Spleen (tissue), 11 donors: ENCODE data around the gene GRM1. TPM values are rescaled to one million over a fixed set of nuclear protein-coding genes. Genes with fewer than 3 reads are reported as not detected.

Source experiments
- DNase-seq: peaks from one replicate; pipeline ENCODE4 v3.0.0-alpha.2; 2020
- H3K27ac ChIP-seq, 8 donors: fragments of 200-600 bp; sonication (generic) in 7 of 8; 1 replicate in 4 of 8; 2 replicates in 4 of 8; pipeline versions ENCODE4 v1.5.0 to v1.8.0; 2016 to 2021; ENCODE audit warnings: inconsistent platforms in 4 of 8, mild to moderate bottlenecking in 4 of 8, moderate library complexity in 1 of 8
- H3K27me3 ChIP-seq, 7 donors: fragments of 200-600 bp; sonication (generic) in 6 of 7; replicated peaks in 1 of 7; 1 replicate in 4 of 7; 2 replicates in 3 of 7; pipeline versions ENCODE4 v1.5.0 to v1.8.0; 2016 to 2021; ENCODE audit warnings: inconsistent platforms in 3 of 7, mild to moderate bottlenecking in 1 of 7
- H3K36me3 ChIP-seq, 6 donors: fragments of 200-600 bp; sonication (generic) in 5 of 6; 1 replicate in 4 of 6; 2 replicates in 2 of 6; pipeline versions ENCODE4 v1.5.0 to v1.8.0; 2016 to 2021; ENCODE audit warnings: inconsistent platforms in 2 of 6
- H3K4me1 ChIP-seq, 6 donors: fragments of 200-600 bp; sonication (generic) in 5 of 6; 1 replicate in 3 of 6; 2 replicates in 3 of 6; pipeline versions ENCODE4 v1.5.0 to v1.8.0; 2016 to 2021; ENCODE audit warnings: inconsistent platforms in 3 of 6
- H3K4me3 ChIP-seq, 8 donors: fragments of 200-600 bp; sonication (generic) in 7 of 8; 1 replicate in 4 of 8; 2 replicates in 4 of 8; pipeline versions ENCODE4 v1.5.0 to v1.8.0; 2016 to 2021; ENCODE audit warnings: inconsistent platforms in 4 of 8, mild to moderate bottlenecking in 4 of 8, moderate library complexity in 2 of 8
- H3K9me3 ChIP-seq, 8 donors: fragments of 200-600 bp; sonication (generic) in 7 of 8; 1 replicate in 4 of 8; 2 replicates in 4 of 8; pipeline versions ENCODE4 v1.5.0 to v1.8.0; 2016 to 2021; ENCODE audit warnings: inconsistent platforms in 4 of 8
- CTCF ChIP-seq, 11 experiments: fragments of 200-600 bp in 7 of 11; fragments of 450-650 bp in 4 of 11; sonication (generic) in 4 of 11; IDR thresholded peaks in 8 of 11; conservative IDR thresholded peaks in 3 of 11; 1 replicate in 7 of 11; 2 replicates in 4 of 11; pipeline versions ENCODE4 v1.4.0 to v1.8.0; 2016 to 2021; ENCODE audit warnings: antibody characterized with exemption in 11 of 11, inconsistent platforms in 4 of 11, mild to moderate bottlenecking in 1 of 11
- POLR2A ChIP-seq, 3 donors: fragments of 450-650 bp; IDR thresholded peaks; one replicate each; pipeline ENCODE4 v1.5.1; 2017; ENCODE audit warnings: antibody characterized with exemption in 3 of 3, mild to moderate bottlenecking in 1 of 3
- POLR2AphosphoS5 ChIP-seq, 3 donors: sonication (generic); formaldehyde crosslinking; IDR thresholded peaks; one replicate each; pipeline ENCODE4 v1.5.1; 2017; ENCODE audit warnings: antibody characterized with exemption in 3 of 3
- whole genome bisulfite sequencing, 5 donors: extraction: QIAGEN DNeasy Blood & Tissue Kit in 3 of 5; methylation state at CpG; one replicate each; pipeline versions ENCODE4 v1.1.5 to v1.1.7; 2013 to 2018; 5-methylcytosine and 5-hydroxymethylcytosine counted together
- intact Hi-C: fragments of 100-400 bp; cut with DNase I; formaldehyde crosslinking; loops from one replicate; pipeline ENCODE4 v1.15.0; 2023; ENCODE audit warnings: low total_unique reads
- polyA plus RNA-seq, 3 donors: library from polyadenylated mRNA; stranded (reverse); fragments of 200-250 nt; gene quantifications; one replicate each; pipeline ENCODE4 v1.2.1, GENCODE V29; 2013
- total RNA-seq, 7 donors: library from RNA; depleted of rRNA in 3 of 7; stranded (reverse); fragments of >200 nt in 3 of 7; fragmentation: NEBNext Ultra II Directional in 4 of 7; extraction: Animal tissue kit (Norgen Biotek cat#: 25700) in 4 of 7; gene quantifications; one replicate each; pipeline versions ENCODE4 v1.1.0 to v1.2.1, GENCODE V29; 2016 to 2021
- donor health status: healthy with polysubstance abuse.
- donor health status: DM: no; HTN: no; CAD: no; lungs with moderate emphysema.
- donor health status: DM: no; HTN: no; CAD: no.
- donor health status: Bipolar disorder and iron deficiency.
- donor health status: healthy.
- donor health status: DM: no; HTN: no; CAD: no.
- donor health status: DM: yes; HTN: yes; CAD: no.

Gene GRM1
- total and polyA plus RNA-seq, 10 donors, result under 0.01 to 0.19 (median 0.09) TPM; not detected in 3

DNA sequence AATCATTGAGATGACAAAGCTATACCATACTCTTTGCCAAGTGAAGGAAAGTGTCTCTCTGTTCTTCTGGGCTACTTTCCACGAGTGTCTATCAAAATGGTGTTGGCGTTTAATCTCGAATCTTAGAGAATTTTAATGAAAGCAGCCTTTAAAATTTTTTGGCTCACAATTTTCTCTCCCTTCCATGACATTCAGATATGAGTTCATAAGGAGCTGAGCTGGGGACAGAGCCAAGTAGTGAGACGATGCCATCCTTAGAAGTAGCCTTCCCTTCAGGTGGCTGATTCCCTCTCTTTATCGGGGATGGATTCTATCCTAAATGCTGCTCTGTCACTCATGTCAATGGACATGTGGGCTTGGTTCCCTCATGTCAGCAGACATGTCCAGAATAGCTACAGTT lies 132.8 kb downstream of the GRM1 start:
- no peaks in the 10 kb centered on the region for H3K4me1 ChIP-seq
- WGBS, 5 donors, result 81 to 91% (median 83%) methylated on average over 5 of the region's 5 CpGs
- no peak overlapping the region for H3K4me3 ChIP-seq
- no peak for DNase-seq
- TF ChIP-seq POLR2A (IDR thresholded peaks at IDR 0.05) (no peak), POLR2AphosphoS5 (IDR thresholded peaks at IDR 0.05) (no peak), CTCF (IDR thresholded peaks at IDR 0.05 in 8 of 11, conservative IDR thresholded peaks at IDR 0.05 in 3 of 11) (no peak)
- no peaks in the 10 kb centered on the region for H3K9me3 ChIP-seq
- H3K27ac ChIP-seq, result no peak overlapping the region
- H3K36me3 ChIP-seq, result no peaks in the 10 kb centered on the region
- no peaks in the 10 kb centered on the region for H3K27me3 ChIP-seq
- intact Hi-C loops, result no loop called here

DNA sequence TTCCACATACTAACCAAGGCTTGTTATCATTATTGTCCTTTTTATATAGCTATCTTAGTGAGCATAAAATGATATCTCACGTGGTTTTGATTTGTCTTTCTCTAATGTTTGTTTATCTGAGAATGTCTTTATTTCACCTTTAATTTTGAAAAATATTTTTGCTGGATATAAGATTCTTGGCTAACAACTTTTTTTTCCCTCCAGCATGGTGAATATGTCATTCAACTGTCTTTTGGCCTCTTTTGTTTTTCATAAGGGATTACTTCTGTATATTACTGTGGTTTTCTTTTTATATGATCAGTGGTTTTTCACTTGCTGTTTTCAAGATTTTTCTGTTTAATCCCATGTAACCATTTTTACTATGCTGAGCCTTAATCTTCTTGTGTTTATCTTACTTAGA lies 141.0 kb downstream of the GRM1 start:
- intact Hi-C loops, result no loop called here
- H3K9me3 ChIP-seq, result peaks cover 7 to 25% (median 19%) of the 10 kb centered on the region in 8 donors
- no peaks in the 10 kb centered on the region for H3K36me3 ChIP-seq
- DNase-seq, result no peak
- no peaks in the 10 kb centered on the region for H3K4me1 ChIP-seq
- 77 to 96% (median 82%) methylated on average over 1 of the region's 1 CpG for WGBS, 5 donors
- H3K27ac ChIP-seq, result no peak overlapping the region
- H3K4me3 ChIP-seq, result no peak overlapping the region
- H3K27me3 ChIP-seq, result no peaks in the 10 kb centered on the region
- TF ChIP-seq POLR2A (IDR thresholded peaks at IDR 0.05), result no peak
- TF ChIP-seq POLR2AphosphoS5 (IDR thresholded peaks at IDR 0.05), result no peak

- no peak overlapping the region for H3K4me3 ChIP-seq
- no peak for DNase-seq
- intact Hi-C loops, result no loop called here
- TF ChIP-seq POLR2AphosphoS5 (IDR thresholded peaks at IDR 0.05) (no peak), POLR2A (IDR thresholded peaks at IDR 0.05) (no peak)
- H3K9me3 ChIP-seq, result no peaks in the 10 kb centered on the region
- WGBS, 5 donors, result 91 to 98% (median 97%) methylated on average over 1 of the region's 1 CpG
- no peaks in the 10 kb centered on the region for H3K36me3 ChIP-seq
- no peaks in the 10 kb centered on the region for H3K27me3 ChIP-seq
- H3K4me1 ChIP-seq, result no peaks in the 10 kb centered on the region
- no peak overlapping the region for H3K27ac ChIP-seq
Measured at GRCh38 chr6:146177785-146178184, 148.9 kb downstream of the GRM1 start.

DNA sequence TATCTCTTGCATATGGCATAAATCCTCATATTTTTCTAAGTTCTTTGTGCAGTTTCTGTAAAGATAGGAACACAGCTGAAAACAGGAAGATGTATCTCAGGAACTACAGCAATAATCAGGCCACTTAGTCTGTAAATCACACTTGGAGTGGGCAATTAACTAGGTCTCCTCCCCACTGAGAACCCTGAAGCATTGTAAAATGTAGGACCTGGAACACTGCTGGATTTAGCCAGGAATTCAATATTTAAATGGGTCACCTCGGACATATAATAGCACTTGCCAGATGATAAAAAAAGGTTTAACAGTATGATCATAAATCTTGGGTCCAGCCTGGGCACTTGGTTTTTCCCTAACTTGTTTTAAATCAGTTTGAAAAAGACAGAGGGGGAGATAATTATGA lies 155.0 kb downstream of the GRM1 start:
- Histone ChIP-seq H3K9me3 (no peaks in the 10 kb centered on the region), H3K36me3 (no peaks in the 10 kb centered on the region), H3K27ac (no peak overlapping the region), H3K27me3 (no peaks in the 10 kb centered on the region), H3K4me3 (no peak overlapping the region), H3K4me1 (no peaks in the 10 kb centered on the region)
- no peak for TF ChIP-seq POLR2A (IDR thresholded peaks at IDR 0.05)
- no peak for TF ChIP-seq POLR2AphosphoS5 (IDR thresholded peaks at IDR 0.05)
- no peak for TF ChIP-seq CTCF (IDR thresholded peaks at IDR 0.05 in 8 of 11, conservative IDR thresholded peaks at IDR 0.05 in 3 of 11)
- no peak for DNase-seq
- 52 to 74% (median 68%) methylated on average over 1 of the region's 1 CpG for WGBS, 5 donors
- intact Hi-C loops, result no loop called here

GRCh38 chr6:146184701-146185100 lies 155.8 kb downstream of the GRM1 start:
- no peak for DNase-seq
- Histone ChIP-seq H3K4me1 (no peaks in the 10 kb centered on the region), H3K4me3 (no peak overlapping the region), H3K27me3 (no peaks in the 10 kb centered on the region), H3K27ac (no peak overlapping the region), H3K9me3 (no peaks in the 10 kb centered on the region), H3K36me3 (no peaks in the 10 kb centered on the region)
- 87 to 97% (median 96%) methylated on average over 1 of the region's 1 CpG for WGBS, 5 donors
- TF ChIP-seq CTCF (IDR thresholded peaks at IDR 0.05 in 8 of 11, conservative IDR thresholded peaks at IDR 0.05 in 3 of 11) (no peak), POLR2A (IDR thresholded peaks at IDR 0.05) (no peak), POLR2AphosphoS5 (IDR thresholded peaks at IDR 0.05) (no peak)
- intact Hi-C loops, result no loop called here
